Ishikawa (cell line): Measurements from ENCODE around the gene KCNQ5.

ENCODE experiments used
- CEBPB ChIP-seq: IDR thresholded peaks from 2 replicates; pipeline ENCODE4 v1.6.1; 2012
- MAX ChIP-seq: IDR thresholded peaks from 2 replicates; pipeline ENCODE4 v1.6.1; 2012
- NFIC ChIP-seq: IDR thresholded peaks from 2 replicates; pipeline ENCODE4 v1.6.1; 2012
- REST ChIP-seq: IDR thresholded peaks from 2 replicates; pipeline ENCODE4 v1.6.1; 2012; ENCODE audit warnings: low read depth, mild to moderate bottlenecking
- TAF1 ChIP-seq: IDR thresholded peaks from 2 replicates; pipeline ENCODE4 v1.6.1; 2012; ENCODE audit warnings: low read depth, mild to moderate bottlenecking

GRCh38 chr6:72864236-72864635, 242.4 kb downstream of the KCNQ5 start:
- TF ChIP-seq MAX: no peak
- no peak for TF ChIP-seq CEBPB
- TF ChIP-seq TAF1: no peak
- TF ChIP-seq REST: no peak
- no peak for TF ChIP-seq NFIC
